OCI-LY7 (cell line): ENCODE measurements around the gene SLAMF7.

Source experiments
- CTCF ChIP-seq: fragments of 200-600 bp; sonication (generic); conservative IDR thresholded peaks from 2 replicates; pipeline ENCODE4 v1.5.1; 2014; ENCODE audit warnings: mild to moderate bottlenecking, antibody characterized with exemption, low read length, moderate library complexity, mixed read lengths
- EZH2phosphoT487 ChIP-seq: fragments of 200-600 bp; sonication (generic); IDR thresholded peaks from 2 replicates; pipeline ENCODE4 v1.6.1; 2018; ENCODE audit warnings: low read depth, borderline replicate concordance, mild to moderate bottlenecking, mixed run types, antibody characterized with exemption, low read length, moderate library complexity, mixed read lengths

GRCh38 chr1:160740133-160740688 is 1.2 kb downstream of the SLAMF7 start:
- TF ChIP-seq CTCF (no peak), EZH2phosphoT487 (no peak)
